K562 (cell line): ENCODE results near the gene MRPL32. TPM values are rescaled to one million over a fixed set of nuclear protein-coding genes. Genes with fewer than 3 reads are reported as not detected.

Source experiments
- BRD4 ChIP-seq: fragments of 200-600 bp; sonication (generic); IDR thresholded peaks from 2 replicates; pipeline ENCODE4 v1.6.1; 2017; ENCODE audit warnings: inconsistent platforms
- CBFA2T3 ChIP-seq: fragments of 450-650 bp; IDR thresholded peaks from 2 replicates; pipeline ENCODE4 v1.6.1; 2017
- DIDO1 ChIP-seq: fragments of 450-650 bp; IDR thresholded peaks from 2 replicates; pipeline ENCODE4 v1.6.1; 2016; ENCODE audit warnings: low read depth, missing biosample characterization, missing genetic modification characterization
- E2F1 ChIP-seq: sonication (generic); formaldehyde crosslinking; IDR thresholded peaks from 2 replicates; pipeline ENCODE4 v1.8.1; 2023; ENCODE audit warnings: mild to moderate bottlenecking, missing genetic modification reagents, moderate library complexity
- EGR1 ChIP-seq: fragments of 450-650 bp; conservative IDR thresholded peaks from 2 replicates; pipeline ENCODE4 v1.6.1; 2017; ENCODE audit warnings: mild to moderate bottlenecking
- ERF ChIP-seq: fragments of 450-650 bp; formaldehyde crosslinking; IDR thresholded peaks from 2 replicates; pipeline ENCODE4 v1.4.0; 2020; ENCODE audit warnings: mild to moderate bottlenecking, mixed read lengths
- GTF2E2 ChIP-seq: fragments of 200-800 bp; sonication (Bioruptor generic); IDR thresholded peaks from 2 replicates; pipeline ENCODE4 v1.6.1; 2016; ENCODE audit warnings: missing genetic modification characterization, missing compliant biosample characterization
- HBP1 ChIP-seq: fragments of 450-650 bp; formaldehyde crosslinking; IDR thresholded peaks from 2 replicates; pipeline ENCODE4 v1.4.0; 2022; ENCODE audit warnings: missing genetic modification characterization
- HDAC1 ChIP-seq, 2 experiments: fragments of 450-650 bp; IDR thresholded peaks; 2 replicates each; pipeline ENCODE4 v1.6.1; 2016 to 2017; ENCODE audit warnings: inconsistent platforms in 1 of 2, mild to moderate bottlenecking in 1 of 2, moderate library complexity in 1 of 2
- HNRNPL ChIP-seq: fragments of 200-400 bp; formaldehyde crosslinking; IDR thresholded peaks from 2 replicates; pipeline ENCODE4 v1.6.1; 2017; ENCODE audit warnings: low read depth, mild to moderate bottlenecking, low read length
- IRF2 ChIP-seq: sonication (generic); formaldehyde crosslinking; IDR thresholded peaks from 2 replicates; pipeline ENCODE4 v1.8.1; 2022; ENCODE audit warnings: mild to moderate bottlenecking, missing genetic modification reagents
- LEF1 ChIP-seq: fragments of 450-650 bp; IDR thresholded peaks from 2 replicates; pipeline ENCODE4 v1.6.1; 2016; ENCODE audit warnings: mild to moderate bottlenecking
- MAFG ChIP-seq: fragments of 450-650 bp; conservative IDR thresholded peaks from 2 replicates; pipeline ENCODE4 v1.6.1; 2016; ENCODE audit warnings: missing genetic modification characterization, missing compliant biosample characterization
- MAX ChIP-seq: sonication (generic); formaldehyde crosslinking; IDR thresholded peaks from 2 replicates; pipeline ENCODE4 v1.9.0; 2022; ENCODE audit warnings: mild to moderate bottlenecking, missing genetic modification reagents
- MECOM ChIP-seq: fragments of 250-450 bp; sonication (Bioruptor Pico); IDR thresholded peaks from 2 replicates; pipeline ENCODE4 v1.8.0; 2022; ENCODE audit warnings: inconsistent platforms
- MTA2 ChIP-seq: fragments of 450-650 bp; IDR thresholded peaks from 2 replicates; pipeline ENCODE4 v1.6.1; 2016; ENCODE audit warnings: low read depth
- NFIC ChIP-seq: fragments of 450-650 bp; IDR thresholded peaks from 2 replicates; pipeline ENCODE4 v1.6.1; 2017; ENCODE audit warnings: mild to moderate bottlenecking, inconsistent platforms
- PHB2 ChIP-seq: fragments of 450-650 bp; IDR thresholded peaks from 2 replicates; pipeline ENCODE4 v1.6.1; 2017; ENCODE audit warnings: low read depth
- POLR2H ChIP-seq: IDR thresholded peaks from 2 replicates; pipeline ENCODE4 v1.6.1; 2016; ENCODE audit warnings: missing genetic modification characterization, low read depth, mild to moderate bottlenecking, control low read depth, missing compliant biosample characterization, moderate library complexity
- RBBP5 ChIP-seq: fragments of 200-600 bp; sonication (generic); IDR thresholded peaks from 2 replicates; pipeline ENCODE4 v1.6.1; 2012; ENCODE audit warnings: borderline replicate concordance, mild to moderate bottlenecking, low read length, control low read depth, inconsistent platforms; ENCODE audit not compliant: insufficient read depth, poor library complexity, severe bottlenecking
- RCOR1 ChIP-seq, 2 experiments: IDR thresholded peaks; 2 replicates each; pipeline ENCODE4 v1.6.1; 2012; ENCODE audit warnings: low read depth in 2 of 2, low read length in 2 of 2, borderline replicate concordance in 1 of 2, improper control_type of control experiment in 1 of 2
- SIX5 ChIP-seq, 2 experiments: IDR thresholded peaks; 2 replicates each; pipeline ENCODE4 v1.6.1; 2011; ENCODE audit warnings: low read length in 2 of 2, borderline replicate concordance in 1 of 2, low read depth in 1 of 2, mild to moderate bottlenecking in 1 of 2, moderate library complexity in 1 of 2; ENCODE audit not compliant: insufficient read depth in 1 of 2
- SMARCA4 ChIP-seq: fragments of 450-650 bp; IDR thresholded peaks from 2 replicates; pipeline ENCODE4 v1.6.1; 2016
- SP1 ChIP-seq: sonication (generic); formaldehyde crosslinking; IDR thresholded peaks from 2 replicates; pipeline ENCODE4 v1.8.1; 2022; ENCODE audit warnings: mild to moderate bottlenecking, missing genetic modification reagents
- TAF9B ChIP-seq: fragments of 450-650 bp; IDR thresholded peaks from 2 replicates; pipeline ENCODE4 v1.6.1; 2018; ENCODE audit warnings: mild to moderate bottlenecking; ENCODE audit not compliant: partially characterized antibody
- TCFL5 ChIP-seq: fragments of 250-450 bp; sonication (Bioruptor Pico); conservative IDR thresholded peaks from 2 replicates; pipeline ENCODE4 v1.6.1; 2021; ENCODE audit warnings: mild to moderate bottlenecking, moderate library complexity, matching md5 sums
- ZBTB1 ChIP-seq: sonication (generic); formaldehyde crosslinking; IDR thresholded peaks from 2 replicates; pipeline ENCODE4 v1.8.1; 2023; ENCODE audit warnings: missing genetic modification reagents, low read depth, mild to moderate bottlenecking, borderline replicate concordance
- ZNF586 ChIP-seq: fragments of 450-650 bp; formaldehyde crosslinking; conservative IDR thresholded peaks from 2 replicates; pipeline ENCODE4 v1.4.0; 2020; ENCODE audit warnings: mild to moderate bottlenecking, moderate library complexity
- ZNF655 ChIP-seq: fragments of 250-450 bp; sonication (Bioruptor Pico); IDR thresholded peaks from 2 replicates; pipeline ENCODE4 v1.5.0; 2021
- polyA plus RNA-seq, 8 experiments: library from polyadenylated mRNA; depleted of rRNA in 4 of 8; stranded (reverse) in 5 of 8; unstranded in 3 of 8; fragments of >200 nt; fragmentation: Nextera tagmentation in 2 of 8; fragmentation: Illumina TruSeq in 1 of 8; extraction: Ambion mirVana in 2 of 8; extraction: Trizol in 1 of 8; gene quantifications; 2 replicates each; pipeline versions ENCODE4 v1.2.1 to v1.2.3, GENCODE V29; 2011 to 2014; ENCODE audit warnings: inconsistent platforms in 1 of 8, missing spikeins in 1 of 8
- total RNA-seq, 7 experiments: library from RNA; depleted of rRNA in 6 of 7; stranded (reverse); fragments of >200 nt in 6 of 7; fragmentation: Illumina TruSeq in 2 of 7; extraction: Trizol in 2 of 7; gene quantifications; 2 replicates each; pipeline versions ENCODE4 v1.2.1 to v1.2.3, GENCODE V29; 2011 to 2021; ENCODE audit warnings: low replicate concordance in 1 of 7

The MRPL32 gene
- total and polyA plus RNA-seq, 9 of the 15 experiments (the other 6 are each of a cell fraction or from before 2014, with no cell fraction given): 75.5 to 351 (median 138) TPM

GRCh38 chr7:42986781-42987248 lies 54.6 kb downstream of the MRPL32 start (continued):
- no peak for TF ChIP-seq BRD4
- peak; percentile 57; the same call in 1 of the 2 replicates for TF ChIP-seq EGR1
- TF ChIP-seq SMARCA4: peak; percentile 98
- TF ChIP-seq LEF1: peak; percentile 90
- no peak for TF ChIP-seq HNRNPL
- no peak for TF ChIP-seq DIDO1
- no peak for TF ChIP-seq ZNF655 (CRISPR knock-in tag)
- TF ChIP-seq RBBP5: no peak
- TF ChIP-seq RCOR1 (IDR thresholded peaks at IDR 0.05; ENCODE audit: borderline replicate concordance in 1 of 2, low read depth in 2 of 2, low read length in 2 of 2): peak; percentile 84 to 87
- TF ChIP-seq E2F1 (CRISPR knock-in tag): no peak
- TF ChIP-seq TAF9B: peak; percentile 45
- peak; percentile 97 for TF ChIP-seq PHB2
- no peak for TF ChIP-seq MAFG
- TF ChIP-seq POLR2H (tag): no peak
- no peak for TF ChIP-seq ZNF586 (CRISPR knock-in tag)
- TF ChIP-seq ERF (CRISPR knock-in tag): no peak
- TF ChIP-seq SP1 (CRISPR knock-in tag): no peak
- TF ChIP-seq GTF2E2: no peak
- TF ChIP-seq HBP1 (CRISPR knock-in tag): no peak
- peak; percentile 99 for TF ChIP-seq CBFA2T3
- TF ChIP-seq HDAC1 (IDR thresholded peaks at IDR 0.05): peak; percentile 81 to 90; a peak in 3 of 4 replicates
- TF ChIP-seq MTA2: peak; percentile 91
- TF ChIP-seq SIX5 (IDR thresholded peaks at IDR 0.05; ENCODE audit: borderline replicate concordance in 1 of 2, insufficient read depth in 1 of 2, low read depth in 1 of 2, low read length in 2 of 2): no peak
- TF ChIP-seq MAX (CRISPR knock-in tag): no peak
- no peak for TF ChIP-seq IRF2 (CRISPR knock-in tag)
- TF ChIP-seq MECOM (CRISPR knock-in tag): no peak; the same call in 1 of the 2 replicates
- peak; percentile 92 for TF ChIP-seq NFIC
- TF ChIP-seq TCFL5 (CRISPR knock-in tag): no peak
- TF ChIP-seq ZBTB1 (CRISPR knock-in tag): no peak
